ENCODE measurements around the gene SETD1B. TPM values are rescaled to one million over a fixed set of nuclear protein-coding genes. Genes with fewer than 3 reads are reported as not detected.
A peak's percentile ranks its signal among the peaks of the same experiment; 100 is the strongest.

Gene SETD1B
- total RNA-seq, 2 experiments from 2014 or later: 13.3 TPM

GRCh38 chr12:121805171-121806008, 1.6 kb downstream of the SETD1B start:
- Mint-ChIP-seq H3K27me3 (no peaks in the 10 kb centered on the region), H3K36me3 (ENCODE audit: low read depth) (peaks cover 45% of the 10 kb centered on the region), H3K4me1 (ENCODE audit: low read depth) (peaks cover 15% of the 10 kb centered on the region), H3K27ac (peak overlapping the region; percentile 97), H3K9me3 (no peaks in the 10 kb centered on the region), H3K4me3 (peak overlapping the region; percentile 92)
- ATAC-seq: no peak
- intact Hi-C loops (cut with micrococcal nuclease): no loop called here
- POLR2A ChIA-PET: interaction anchor here (1.0 to 25.9 kb wide), 3 partner anchors 18 to 113 kb away, joined by 3 to 683 read pairs (median 9); partner anchors contain the start of genes CFAP251, RHOF and TMEM120B
- CTCF ChIA-PET: interaction anchor here (1.0 to 13.5 kb wide), 3 partner anchors 9 to 27 kb away, joined by 3 to 698 read pairs (median 3); partner anchors contain the start of genes RHOF and SETD1B
- TF ChIP-seq, protein P1, sequence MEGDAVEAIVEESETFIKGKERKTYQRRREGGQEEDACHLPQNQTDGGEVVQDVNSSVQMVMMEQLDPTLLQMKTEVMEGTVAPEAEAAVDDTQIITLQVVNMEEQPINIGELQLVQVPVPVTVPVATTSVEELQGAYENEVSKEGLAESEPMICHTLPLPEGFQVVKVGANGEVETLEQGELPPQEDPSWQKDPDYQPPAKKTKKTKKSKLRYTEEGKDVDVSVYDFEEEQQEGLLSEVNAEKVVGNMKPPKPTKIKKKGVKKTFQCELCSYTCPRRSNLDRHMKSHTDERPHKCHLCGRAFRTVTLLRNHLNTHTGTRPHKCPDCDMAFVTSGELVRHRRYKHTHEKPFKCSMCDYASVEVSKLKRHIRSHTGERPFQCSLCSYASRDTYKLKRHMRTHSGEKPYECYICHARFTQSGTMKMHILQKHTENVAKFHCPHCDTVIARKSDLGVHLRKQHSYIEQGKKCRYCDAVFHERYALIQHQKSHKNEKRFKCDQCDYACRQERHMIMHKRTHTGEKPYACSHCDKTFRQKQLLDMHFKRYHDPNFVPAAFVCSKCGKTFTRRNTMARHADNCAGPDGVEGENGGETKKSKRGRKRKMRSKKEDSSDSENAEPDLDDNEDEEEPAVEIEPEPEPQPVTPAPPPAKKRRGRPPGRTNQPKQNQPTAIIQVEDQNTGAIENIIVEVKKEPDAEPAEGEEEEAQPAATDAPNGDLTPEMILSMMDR (IDR thresholded peaks at IDR 0.05): no peak
- DNase-seq: no peak

GRCh38 chr12:121806009-121806545, 2.3 kb downstream of the SETD1B start:
- intact Hi-C loops (cut with micrococcal nuclease): no loop called here
- Mint-ChIP-seq H3K27me3 (no peaks in the 10 kb centered on the region), H3K36me3 (ENCODE audit: low read depth) (peaks cover 46% of the 10 kb centered on the region), H3K9me3 (no peaks in the 10 kb centered on the region), H3K4me3 (peak overlapping the region; percentile 92), H3K4me1 (ENCODE audit: low read depth) (peaks cover 20% of the 10 kb centered on the region), H3K27ac (peak overlapping the region; percentile 82)
- CTCF ChIA-PET: interaction anchor here (1.0 to 13.5 kb wide), 4 partner anchors 10 to 28 kb away, joined by 3 to 698 read pairs (median 3); partner anchors contain the start of genes RHOF and SETD1B
- DNase-seq: peak; percentile 54
- TF ChIP-seq, protein P1 (IDR thresholded peaks at IDR 0.05): no peak
- ATAC-seq: no peak
- POLR2A ChIA-PET: interaction anchor here (0.7 to 25.9 kb wide), 6 partner anchors 9 to 112 kb away, joined by 3 to 683 read pairs (median 4); partner anchors contain the start of genes CFAP251, RHOF and TMEM120B

GRCh38 chr12:121806546-121807423, 3.0 kb downstream of the SETD1B start:
- POLR2A ChIA-PET: interaction anchor here (0.6 to 25.9 kb wide), 7 partner anchors 9 to 111 kb away, joined by 3 to 683 read pairs (median 3); partner anchors contain the start of genes CFAP251 and RHOF
- Mint-ChIP-seq H3K36me3 (ENCODE audit: low read depth) (peaks cover 45% of the 10 kb centered on the region), H3K4me1 (ENCODE audit: low read depth) (peaks cover 22% of the 10 kb centered on the region), H3K27me3 (no peaks in the 10 kb centered on the region), H3K9me3 (no peaks in the 10 kb centered on the region), H3K4me3 (peak overlapping the region; percentile 92), H3K27ac (peak overlapping the region; percentile 82)
- TF ChIP-seq, protein P1 (IDR thresholded peaks at IDR 0.05): no peak
- no peak for ATAC-seq
- CTCF ChIA-PET: interaction anchor here (1.1 to 13.5 kb wide), 4 partner anchors 8 to 124 kb away, joined by 3 to 698 read pairs (median 3); partner anchors contain the start of genes RHOF and SETD1B
- no peak for DNase-seq
- intact Hi-C loops (cut with micrococcal nuclease): no loop called here

DNA sequence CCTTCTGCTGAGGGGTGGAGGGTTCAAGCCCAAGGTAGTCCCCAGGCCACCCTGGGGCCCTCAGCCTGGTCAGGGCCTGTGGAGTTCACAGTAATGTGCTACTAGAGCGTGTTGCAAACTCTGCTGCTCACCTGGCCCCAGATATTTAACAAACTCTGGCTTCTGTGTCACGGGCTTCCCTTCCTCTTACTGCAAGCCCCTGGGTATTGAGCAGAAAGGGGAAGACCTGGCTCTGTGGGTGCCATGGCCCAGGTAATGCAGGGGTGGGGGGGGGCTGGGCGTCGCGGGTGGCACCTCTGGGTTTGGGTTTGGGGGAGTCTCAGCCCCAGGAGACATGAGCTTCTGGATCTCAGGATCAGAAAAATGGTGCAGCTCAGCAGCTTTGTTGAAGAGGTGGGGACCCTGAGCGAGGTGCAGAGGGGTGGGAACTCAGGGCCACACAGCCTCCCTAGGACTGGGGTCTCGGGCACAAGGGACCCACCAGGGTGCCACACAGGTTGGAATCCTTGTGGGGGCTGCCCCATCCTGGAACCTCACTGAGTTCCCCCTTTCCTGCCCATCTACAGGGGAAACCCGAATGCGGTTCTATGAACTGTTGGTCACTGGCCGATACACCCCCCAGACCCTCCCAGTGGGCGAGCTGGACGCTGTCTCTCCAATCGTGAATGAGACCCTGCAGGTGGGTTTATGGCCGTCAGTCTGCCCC, 4.0 kb downstream of the SETD1B start:
- H3K36me3 Mint-ChIP-seq (ENCODE audit: low read depth): peaks cover 48% of the 10 kb centered on the region
- DNase-seq (no peak), ATAC-seq (no peak)
- H3K27ac Mint-ChIP-seq: no peak overlapping the region
- peak overlapping the region; percentile 27 for H3K4me3 Mint-ChIP-seq
- peaks cover 26% of the 10 kb centered on the region for H3K4me1 Mint-ChIP-seq (ENCODE audit: low read depth)
- CTCF ChIA-PET: interaction anchor here (1.1 to 13.5 kb wide), 4 partner anchors 7 to 125 kb away, joined by 3 to 698 read pairs (median 4); partner anchors contain the start of genes RHOF and SETD1B
- no peaks in the 10 kb centered on the region for H3K9me3 Mint-ChIP-seq
- TF ChIP-seq, protein P1 (IDR thresholded peaks at IDR 0.05): no peak
- intact Hi-C loops (cut with micrococcal nuclease): no loop called here
- POLR2A ChIA-PET: interaction anchor here (0.6 to 25.9 kb wide), 3 partner anchors 11 to 20 kb away, joined by 3 to 683 read pairs (median 3); partner anchors contain the start of gene RHOF
- no peaks in the 10 kb centered on the region for H3K27me3 Mint-ChIP-seq

Measured in activated CD8-positive, alpha-beta T cell treated with anti-CD3 and anti-CD28 coated beads for 36 hours (primary cell).